ENCODE data around the gene KCNH4.

- TF ChIP-seq CTCF (conservative IDR thresholded peaks at IDR 0.05; ENCODE audit: low read length): no peak
- no peak for TF ChIP-seq EZH2phosphoT487 (IDR thresholded peaks at IDR 0.05; ENCODE audit: borderline replicate concordance, low read depth, low read length)
Observed at GRCh38 chr17:42177684-42178083, 3.3 kb downstream of the KCNH4 start.

Data from OCI-LY7 (cell line).